Neural cell (in vitro differentiated cells): ENCODE data around the gene CTLA4. TPM values are rescaled to one million over a fixed set of nuclear protein-coding genes. Genes with fewer than 3 reads are reported as not detected.
"Not testable (repeated sequence)": the region's sequence is repeated elsewhere in the genome, so short reads cannot be mapped to it uniquely, and the experiment has no call there.

ENCODE experiments used
- H2AFZ ChIP-seq: fragments of 200-600, 300-800 bp; sonication (generic), shearing (Covaris generic); 2 replicates; pipeline ENCODE4 v1.6.0; 2014; ENCODE audit warnings: low read depth, mild to moderate bottlenecking, antibody characterized with exemption, low read length, moderate library complexity
- H3F3A ChIP-seq: fragments of 200-600 bp; shearing (Covaris generic); 2 replicates; pipeline ENCODE4 v1.6.1; 2016; ENCODE audit warnings: mild to moderate bottlenecking, moderate library complexity, mixed read lengths, antibody characterized with exemption, low read length; ENCODE audit not compliant: insufficient read depth, poor library complexity, severe bottlenecking
- H3K27ac ChIP-seq: fragments of 200-600, 300-800 bp; sonication (generic), shearing (Covaris generic); 2 replicates; pipeline ENCODE4 v1.5.1; 2014; ENCODE audit warnings: mild to moderate bottlenecking, low read length, moderate library complexity
- H3K27me3 ChIP-seq: fragments of 300-800, 200-600 bp; sonication (generic), shearing (Covaris generic); 2 replicates; pipeline ENCODE4 v1.6.0; 2014; ENCODE audit warnings: mild to moderate bottlenecking, low read depth, low read length, moderate library complexity; ENCODE audit not compliant: insufficient read depth
- H3K36me3 ChIP-seq: fragments of 300-800, 200-600 bp; sonication (generic), shearing (Covaris generic); 2 replicates; pipeline ENCODE4 v1.5.1; 2014; ENCODE audit warnings: mild to moderate bottlenecking, antibody characterized with exemption, low read length, moderate library complexity; ENCODE audit not compliant: insufficient read depth
- H3K4me2 ChIP-seq: fragments of 300-800, 200-600 bp; sonication (generic), shearing (Covaris generic); 2 replicates; pipeline ENCODE4 v1.6.0; 2014; ENCODE audit warnings: mild to moderate bottlenecking, low read length
- H3K4me3 ChIP-seq: fragments of 300-800, 200-600 bp; sonication (generic), shearing (Covaris generic); 2 replicates; pipeline ENCODE4 v1.5.1; 2014; ENCODE audit warnings: mild to moderate bottlenecking, low read length, moderate library complexity
- H3K79me2 ChIP-seq: fragments of 200-600 bp; shearing (Covaris generic); replicated peaks from 2 replicates; pipeline ENCODE4 v1.6.0; 2014; ENCODE audit warnings: mild to moderate bottlenecking, low read length, moderate library complexity; ENCODE audit not compliant: insufficient read depth
- H3K9ac ChIP-seq: fragments of 300-800, 200-600 bp; sonication (generic), shearing (Covaris generic); 2 replicates; pipeline ENCODE4 v1.6.1; 2016; ENCODE audit warnings: mild to moderate bottlenecking, low read length, mixed read lengths
- H3K9me2 ChIP-seq: fragments of 200-600 bp; shearing (Covaris generic); 2 replicates; pipeline ENCODE4 v1.6.1; 2016; ENCODE audit warnings: mild to moderate bottlenecking, low read length, mixed read lengths; ENCODE audit not compliant: insufficient read depth
- H3K9me3 ChIP-seq: fragments of 200-600, 300-800 bp; sonication (generic), shearing (Covaris generic); 2 replicates; pipeline ENCODE4 v1.6.1; 2016; ENCODE audit warnings: mild to moderate bottlenecking, mixed run types, low read length, moderate library complexity, mixed read lengths
- H4K20me1 ChIP-seq: fragments of 200-600 bp; shearing (Covaris generic); 2 replicates; pipeline ENCODE4 v1.6.1; 2016; ENCODE audit warnings: mild to moderate bottlenecking, mixed run types; ENCODE audit not compliant: insufficient read depth
- CTCF ChIP-seq: fragments of 450-650 bp; IDR thresholded peaks from 2 replicates; pipeline ENCODE4 v1.5.1; 2014; ENCODE audit warnings: antibody characterized with exemption, mild to moderate bottlenecking, moderate library complexity; ENCODE audit not compliant: poor library complexity, severe bottlenecking
- EP300 ChIP-seq: fragments of 450-650 bp; conservative IDR thresholded peaks from 2 replicates; pipeline ENCODE4 v1.6.1; 2014; ENCODE audit warnings: antibody characterized with exemption, mild to moderate bottlenecking, moderate library complexity; ENCODE audit not compliant: poor library complexity, severe bottlenecking
- EZH2 ChIP-seq: fragments of 200-600, 300-800 bp; shearing (Covaris generic), sonication (generic); IDR thresholded peaks from 2 replicates; pipeline ENCODE4 v1.6.1; 2014; ENCODE audit warnings: antibody characterized with exemption, low read length, borderline replicate concordance, mild to moderate bottlenecking; ENCODE audit not compliant: insufficient read depth, poor library complexity, severe bottlenecking
- MXI1 ChIP-seq: fragments of 450-650 bp; conservative IDR thresholded peaks from 2 replicates; pipeline ENCODE4 v1.6.1; 2014; ENCODE audit warnings: antibody characterized with exemption, mild to moderate bottlenecking; ENCODE audit not compliant: poor library complexity, severe bottlenecking
- POLR2AphosphoS5 ChIP-seq: IDR thresholded peaks from 2 replicates; pipeline ENCODE4 v1.6.1; 2012
- RAD21 ChIP-seq: fragments of 450-650 bp; conservative IDR thresholded peaks from 2 replicates; pipeline ENCODE4 v1.6.1; 2014; ENCODE audit warnings: antibody characterized with exemption, mild to moderate bottlenecking, moderate library complexity
- REST ChIP-seq: IDR thresholded peaks from 2 replicates; pipeline ENCODE4 v1.6.1; 2012; ENCODE audit warnings: borderline replicate concordance
- SMC3 ChIP-seq: fragments of 450-650 bp; conservative IDR thresholded peaks from 2 replicates; pipeline ENCODE4 v1.6.1; 2014; ENCODE audit warnings: antibody characterized with exemption, mild to moderate bottlenecking, moderate library complexity; ENCODE audit not compliant: poor library complexity
- TAF1 ChIP-seq: IDR thresholded peaks from 2 replicates; pipeline ENCODE4 v1.6.1; 2012; ENCODE audit warnings: low read depth
- polyA plus RNA-seq: library from polyadenylated mRNA; depleted of rRNA; stranded (reverse); fragments of >200 nt; gene quantifications from 2 replicates; pipeline ENCODE4 v1.2.3, GENCODE V29; 2014

The CTLA4 gene
- polyA plus RNA-seq, 1 donor from 2014 or later: not detected

GRCh38 chr2:203878063-203878462 lies 10.5 kb downstream of the CTLA4 start:
- Histone ChIP-seq H3K27ac (peak overlapping the region; percentile 62), H3K4me2 (no peak overlapping the region), H3K27me3 (no peaks in the 10 kb centered on the region), H3K4me3 (peak overlapping the region; percentile 14), H3K9me3 (no peaks in the 10 kb centered on the region), H3K9me2 (no peaks in the 10 kb centered on the region), H3K9ac (no peak overlapping the region), H3K79me2 (no peaks in the 10 kb centered on the region), H3F3A (peaks cover 3% of the 10 kb centered on the region), H4K20me1 (no peaks in the 10 kb centered on the region), H2AFZ (no peak overlapping the region), H3K36me3 (no peaks in the 10 kb centered on the region)
- TF ChIP-seq EP300 (peak; percentile 38), POLR2AphosphoS5 (peak; percentile 60), RAD21 (no peak), REST (peak; percentile 35)

- TF ChIP-seq SMC3 (no peak), RAD21 (no peak)
Measured at GRCh38 chr2:203880557-203881125, 13.1 kb downstream of the CTLA4 start.

GRCh38 chr2:203881185-203881584 lies 13.6 kb downstream of the CTLA4 start:
- H3K27me3 ChIP-seq, H3F3A ChIP-seq, H2AFZ ChIP-seq: not testable (repeated sequence)

More at GRCh38 chr2:203880557-203881125, 13.1 kb downstream of the CTLA4 start:
- Histone ChIP-seq H3K9ac (no peak overlapping the region), H3F3A (no peaks in the 10 kb centered on the region), H4K20me1 (no peaks in the 10 kb centered on the region), H3K79me2 (no peaks in the 10 kb centered on the region), H2AFZ (no peak overlapping the region), H3K27ac (no peak overlapping the region), H3K27me3 (no peaks in the 10 kb centered on the region), H3K9me3 (no peaks in the 10 kb centered on the region), H3K9me2 (no peaks in the 10 kb centered on the region), H3K4me2 (no peak overlapping the region), H3K4me3 (no peak overlapping the region), H3K36me3 (no peaks in the 10 kb centered on the region)

GRCh38 chr2:203882551-203882950 lies 15.0 kb downstream of the CTLA4 start:
- H3K27ac ChIP-seq: no peak overlapping the region
- no peaks in the 10 kb centered on the region for H3F3A ChIP-seq
- no peak for TF ChIP-seq EP300
- no peak for TF ChIP-seq RAD21
- TF ChIP-seq MXI1: no peak
- no peak for TF ChIP-seq REST
- no peak for TF ChIP-seq TAF1
- TF ChIP-seq SMC3: no peak
- no peak for TF ChIP-seq CTCF
- no peak for TF ChIP-seq EZH2
- no peak for TF ChIP-seq POLR2AphosphoS5
- H3K4me3 ChIP-seq: no peak overlapping the region
- no peak overlapping the region for H3K9ac ChIP-seq
- H3K27me3 ChIP-seq: no peaks in the 10 kb centered on the region
- no peaks in the 10 kb centered on the region for H4K20me1 ChIP-seq
- H3K9me3 ChIP-seq: no peaks in the 10 kb centered on the region
- no peak overlapping the region for H3K4me2 ChIP-seq
- no peak overlapping the region for H2AFZ ChIP-seq
- H3K36me3 ChIP-seq: no peaks in the 10 kb centered on the region
- no peaks in the 10 kb centered on the region for H3K79me2 ChIP-seq
- H3K9me2 ChIP-seq: no peaks in the 10 kb centered on the region

More at GRCh38 chr2:203881185-203881584, 13.6 kb downstream of the CTLA4 start:
- H3K36me3 ChIP-seq, H3K27ac ChIP-seq, H4K20me1 ChIP-seq, H3K9me3 ChIP-seq, H3K9ac ChIP-seq, H3K4me2 ChIP-seq, H3K79me2 ChIP-seq, H3K4me3 ChIP-seq, H3K9me2 ChIP-seq: not testable (repeated sequence)
